Measurements from ENCODE around the gene AGXT. TPM values are rescaled to one million over a fixed set of nuclear protein-coding genes. Genes with fewer than 3 reads are reported as not detected.

The AGXT gene
- polyA plus RNA-seq, 1 donor (not counting 4 experiments of a cell fraction or from before 2014, with no cell fraction given), result not detected

- H3K4me1 ChIP-seq (ENCODE audit: control insufficient read depth, extremely low read depth, insufficient read depth, low read length), result peaks cover 25% of the 10 kb centered on the region
- FAIRE-seq (no peak), DNase-seq (ENCODE audit: low read depth, low spot score) (no peak)
- H3K4me2 ChIP-seq (ENCODE audit: control insufficient read depth, extremely low read depth, insufficient read depth, low read depth, low read length), result no peak overlapping the region
- TF ChIP-seq, protein P1, sequence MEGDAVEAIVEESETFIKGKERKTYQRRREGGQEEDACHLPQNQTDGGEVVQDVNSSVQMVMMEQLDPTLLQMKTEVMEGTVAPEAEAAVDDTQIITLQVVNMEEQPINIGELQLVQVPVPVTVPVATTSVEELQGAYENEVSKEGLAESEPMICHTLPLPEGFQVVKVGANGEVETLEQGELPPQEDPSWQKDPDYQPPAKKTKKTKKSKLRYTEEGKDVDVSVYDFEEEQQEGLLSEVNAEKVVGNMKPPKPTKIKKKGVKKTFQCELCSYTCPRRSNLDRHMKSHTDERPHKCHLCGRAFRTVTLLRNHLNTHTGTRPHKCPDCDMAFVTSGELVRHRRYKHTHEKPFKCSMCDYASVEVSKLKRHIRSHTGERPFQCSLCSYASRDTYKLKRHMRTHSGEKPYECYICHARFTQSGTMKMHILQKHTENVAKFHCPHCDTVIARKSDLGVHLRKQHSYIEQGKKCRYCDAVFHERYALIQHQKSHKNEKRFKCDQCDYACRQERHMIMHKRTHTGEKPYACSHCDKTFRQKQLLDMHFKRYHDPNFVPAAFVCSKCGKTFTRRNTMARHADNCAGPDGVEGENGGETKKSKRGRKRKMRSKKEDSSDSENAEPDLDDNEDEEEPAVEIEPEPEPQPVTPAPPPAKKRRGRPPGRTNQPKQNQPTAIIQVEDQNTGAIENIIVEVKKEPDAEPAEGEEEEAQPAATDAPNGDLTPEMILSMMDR (optimal IDR thresholded peaks at IDR 0.05 in 1 of 3, IDR thresholded peaks at IDR 0.05 in 1 of 3, conservative IDR thresholded peaks at IDR 0.05 in 1 of 3; ENCODE audit: extremely low read depth in 1 of 3, insufficient read depth in 2 of 3, low read length in 3 of 3), result no peak
- no peak for TF ChIP-seq EZH2 (IDR thresholded peaks at IDR 0.05; ENCODE audit: low read length)
- H3K79me2 ChIP-seq (ENCODE audit: control insufficient read depth, insufficient read depth, low read length), result no peaks in the 10 kb centered on the region
- no peak overlapping the region for H2AFZ ChIP-seq (ENCODE audit: control insufficient read depth, low read length)
- no peaks in the 10 kb centered on the region for H3K36me3 ChIP-seq (ENCODE audit: control insufficient read depth in 2 of 2, extremely low read depth in 1 of 2, insufficient read depth in 2 of 2, low read length in 2 of 2)
- no peak overlapping the region for H3K4me3 ChIP-seq (ENCODE audit: control insufficient read depth in 2 of 3, extremely low read depth in 1 of 3, insufficient read depth in 2 of 3, low read depth in 1 of 3, low read length in 3 of 3)
- no peaks in the 10 kb centered on the region for H4K20me1 ChIP-seq (ENCODE audit: control insufficient read depth, extremely low read depth, insufficient read depth, low read length)
- H3K9me1 ChIP-seq (ENCODE audit: control insufficient read depth, extremely low read depth, insufficient read depth, low read length), result no peaks in the 10 kb centered on the region
- no peaks in the 10 kb centered on the region for H3K9me3 ChIP-seq (ENCODE audit: control insufficient read depth, low read depth, low read length)
- no peak overlapping the region for H3K27ac ChIP-seq (ENCODE audit: control insufficient read depth, insufficient read depth, low read length)
- H3K27me3 ChIP-seq (ENCODE audit: control insufficient read depth, extremely low read depth, insufficient read depth, low read length), result peaks cover 19% of the 10 kb centered on the region
- no peak overlapping the region for H3K9ac ChIP-seq (ENCODE audit: control insufficient read depth, extremely low read depth, insufficient read depth, low read length)
- dilution Hi-C loops (cut with MboI; ENCODE audit: extremely low pct_ligation_motif_present, low sequenced_read_pairs), result loop anchor here (5.0 kb wide), 1 partner anchor 48 kb away; no protein-coding TSS in a partner anchor
Measured at GRCh38 chr2:240894836-240895558, 26.4 kb downstream of the AGXT start.

- Histone ChIP-seq H3K79me2 (ENCODE audit: control insufficient read depth, insufficient read depth, low read length) (no peaks in the 10 kb centered on the region), H3K27me3 (ENCODE audit: control insufficient read depth, extremely low read depth, insufficient read depth, low read length) (peaks cover 19% of the 10 kb centered on the region), H2AFZ (ENCODE audit: control insufficient read depth, low read length) (no peak within 1 kb of the TSS), H3K9me3 (ENCODE audit: control insufficient read depth, low read depth, low read length) (no peaks in the 10 kb centered on the region), H3K36me3 (ENCODE audit: control insufficient read depth in 2 of 2, extremely low read depth in 1 of 2, insufficient read depth in 2 of 2, low read length in 2 of 2) (no peaks in the 10 kb centered on the region), H3K9me1 (ENCODE audit: control insufficient read depth, extremely low read depth, insufficient read depth, low read length) (no peaks in the 10 kb centered on the region), H3K4me1 (ENCODE audit: control insufficient read depth, extremely low read depth, insufficient read depth, low read length) (peaks cover 25% of the 10 kb centered on the region), H3K27ac (ENCODE audit: control insufficient read depth, insufficient read depth, low read length) (no peak within 1 kb of the TSS), H3K9ac (ENCODE audit: control insufficient read depth, extremely low read depth, insufficient read depth, low read length) (no peak within 1 kb of the TSS), H3K4me3 (ENCODE audit: control insufficient read depth in 2 of 3, extremely low read depth in 1 of 3, insufficient read depth in 2 of 3, low read depth in 1 of 3, low read length in 3 of 3) (no peak within 1 kb of the TSS), H3K4me2 (ENCODE audit: control insufficient read depth, extremely low read depth, insufficient read depth, low read depth, low read length) (no peak within 1 kb of the TSS), H4K20me1 (ENCODE audit: control insufficient read depth, extremely low read depth, insufficient read depth, low read length) (no peaks in the 10 kb centered on the region)
- FAIRE-seq (no peak), DNase-seq (ENCODE audit: low read depth, low spot score) (no peak)
- dilution Hi-C loops (cut with MboI; ENCODE audit: extremely low pct_ligation_motif_present, low sequenced_read_pairs), result no loop called here
- TF ChIP-seq, protein P1 (optimal IDR thresholded peaks at IDR 0.05 in 1 of 3, IDR thresholded peaks at IDR 0.05 in 1 of 3, conservative IDR thresholded peaks at IDR 0.05 in 1 of 3; ENCODE audit: extremely low read depth in 1 of 3, insufficient read depth in 2 of 3, low read length in 3 of 3), result no peak
- no peak for TF ChIP-seq EZH2 (IDR thresholded peaks at IDR 0.05; ENCODE audit: low read length)
Measured at GRCh38 chr2:240895656-240896388, 27.2 kb downstream of the AGXT start, which contains the start of gene MAB21L4. MAB21L4 (minus strand) TSS chr2:240896156; CDS start chr2:240895997, 159 bp downstream.
